GM19043 (cell line): ENCODE results near the gene GJA4.
"Not testable (repeated sequence)": the region's sequence is repeated elsewhere in the genome, so short reads cannot be mapped to it uniquely, and the experiment has no call there.

Experiments
- ATAC-seq: cut with Tn5 transposase; IDR thresholded peaks from one replicate; pipeline ENCODE4 v1.9.1; 2021; ENCODE audit warnings: low read depth; ENCODE audit not compliant: unreplicated experiment

Gene GJA4

DNA sequence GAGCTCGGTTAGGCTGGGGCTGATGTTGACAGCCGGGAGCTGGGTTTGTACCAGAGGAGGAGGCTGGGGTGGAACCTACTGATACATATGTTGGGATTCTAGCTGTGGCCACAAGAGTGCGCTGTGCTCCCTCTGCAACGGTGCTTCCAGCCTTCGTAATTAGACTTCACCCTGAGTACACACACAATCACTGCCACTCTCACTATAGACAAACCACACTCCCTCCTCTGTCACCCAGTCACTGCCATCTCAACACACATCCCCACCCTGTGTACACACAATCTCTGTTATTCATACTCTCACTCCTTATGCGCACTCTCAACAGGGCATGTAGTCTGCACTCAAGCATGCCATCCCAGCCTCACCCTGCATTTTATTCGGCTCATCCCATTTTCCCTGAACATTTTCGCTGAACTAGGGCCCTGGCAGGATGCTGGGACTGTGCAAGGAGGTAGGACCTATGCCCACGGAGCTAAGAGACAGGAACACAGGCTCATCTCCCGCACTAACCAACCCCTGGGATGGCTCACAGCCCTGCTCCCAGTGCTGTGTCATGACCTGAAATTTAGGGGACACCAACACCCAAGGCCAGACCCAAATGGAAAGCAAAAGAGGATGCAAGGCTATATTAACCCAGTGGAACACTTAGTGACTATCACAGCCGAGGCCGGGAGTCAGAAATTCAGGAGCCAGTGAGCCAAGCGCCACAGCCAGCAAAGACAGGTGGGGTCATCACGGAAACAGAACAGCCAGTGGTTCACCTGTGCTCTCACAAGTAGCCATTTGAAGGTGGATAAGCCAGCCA is 6.1 kb upstream of the GJA4 start:
- ATAC-seq, result no peak

DNA sequence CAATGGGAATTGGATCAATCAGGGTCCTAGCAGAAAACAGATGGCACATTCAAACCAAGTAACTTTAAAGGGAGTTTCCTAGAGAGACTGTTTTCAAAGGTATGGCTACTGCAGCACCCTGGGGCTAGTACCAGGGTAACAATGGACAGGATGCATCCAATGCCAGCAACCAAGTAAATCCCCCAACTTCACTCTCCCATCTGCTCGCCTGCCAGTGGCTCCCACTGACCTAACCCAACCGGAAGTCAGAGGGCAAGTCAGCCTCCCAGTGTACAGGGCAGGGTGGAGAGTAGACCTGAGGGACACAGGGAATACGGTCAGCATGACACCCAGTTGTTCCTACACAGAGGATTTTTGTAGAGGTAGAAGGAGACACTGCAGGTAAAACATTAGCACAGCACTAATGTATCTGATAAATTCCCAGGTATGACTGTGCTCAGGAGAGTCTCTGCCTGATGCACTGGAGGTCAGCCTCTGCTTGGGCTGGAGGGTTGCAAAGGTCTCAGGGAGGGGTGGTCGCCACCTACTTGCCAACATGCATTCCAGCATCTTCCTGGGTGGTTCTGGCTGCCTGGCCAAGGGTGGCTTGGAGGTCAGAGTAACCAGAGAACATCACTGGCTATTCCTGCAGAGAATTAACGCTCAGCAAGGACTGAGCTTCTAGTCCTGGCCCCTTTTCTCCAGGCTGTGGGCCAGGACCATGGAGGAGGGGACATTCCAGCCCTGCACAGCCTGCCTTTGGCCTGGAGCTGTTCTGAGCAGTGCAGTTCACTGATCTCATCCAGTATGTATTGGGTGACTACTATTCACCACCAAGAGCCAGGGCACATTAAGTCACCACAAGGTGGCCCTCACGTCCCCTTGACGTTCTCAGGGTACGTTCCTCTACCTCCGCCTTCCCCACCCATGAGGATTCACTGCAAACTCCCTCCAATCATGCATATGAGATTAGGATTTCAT is 5.1 kb upstream of the GJA4 start:
- ATAC-seq, result no peak

DNA sequence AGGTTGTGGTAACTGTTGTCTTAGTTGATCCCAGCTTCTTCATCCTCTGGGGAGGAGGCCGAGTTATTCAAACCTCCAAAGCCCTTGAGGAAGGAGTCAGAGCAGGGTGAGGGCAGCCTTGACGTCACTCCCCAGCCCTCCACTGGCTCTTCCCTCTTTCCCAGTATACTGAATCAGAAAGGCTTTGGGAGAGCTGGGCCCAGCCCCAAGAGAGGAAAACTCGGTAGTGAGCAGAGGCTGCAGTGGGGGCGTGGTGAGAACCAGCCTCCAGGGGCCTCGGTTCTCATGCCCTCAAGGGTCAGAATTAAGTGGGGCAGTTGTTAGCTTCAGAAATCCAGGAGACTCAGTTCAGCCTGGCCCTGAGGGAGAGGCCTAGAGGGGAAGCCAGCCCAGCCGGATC is 1.8 kb upstream of the GJA4 start:
- ATAC-seq, result no peak

DNA sequence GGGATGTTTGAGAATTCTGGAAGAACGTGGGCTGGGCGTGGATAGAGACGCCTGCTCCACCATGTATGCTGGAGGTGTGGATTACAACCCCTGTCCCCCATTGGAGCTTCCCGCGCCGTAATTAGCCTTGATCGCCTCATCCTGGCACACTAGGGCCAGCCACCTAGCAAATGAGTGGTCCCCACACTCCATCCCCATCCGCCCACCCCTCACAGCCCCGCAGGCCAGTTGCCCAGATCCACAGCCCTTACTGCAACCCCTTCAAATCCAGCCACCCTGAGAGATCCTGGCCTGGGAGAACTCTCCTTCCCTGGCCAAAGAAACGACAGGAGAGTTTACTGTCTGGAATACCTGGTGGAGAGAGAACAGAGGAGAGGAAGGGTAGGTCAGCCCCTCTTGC is 375 bp upstream of the GJA4 start:
- ATAC-seq, result no peak

DNA sequence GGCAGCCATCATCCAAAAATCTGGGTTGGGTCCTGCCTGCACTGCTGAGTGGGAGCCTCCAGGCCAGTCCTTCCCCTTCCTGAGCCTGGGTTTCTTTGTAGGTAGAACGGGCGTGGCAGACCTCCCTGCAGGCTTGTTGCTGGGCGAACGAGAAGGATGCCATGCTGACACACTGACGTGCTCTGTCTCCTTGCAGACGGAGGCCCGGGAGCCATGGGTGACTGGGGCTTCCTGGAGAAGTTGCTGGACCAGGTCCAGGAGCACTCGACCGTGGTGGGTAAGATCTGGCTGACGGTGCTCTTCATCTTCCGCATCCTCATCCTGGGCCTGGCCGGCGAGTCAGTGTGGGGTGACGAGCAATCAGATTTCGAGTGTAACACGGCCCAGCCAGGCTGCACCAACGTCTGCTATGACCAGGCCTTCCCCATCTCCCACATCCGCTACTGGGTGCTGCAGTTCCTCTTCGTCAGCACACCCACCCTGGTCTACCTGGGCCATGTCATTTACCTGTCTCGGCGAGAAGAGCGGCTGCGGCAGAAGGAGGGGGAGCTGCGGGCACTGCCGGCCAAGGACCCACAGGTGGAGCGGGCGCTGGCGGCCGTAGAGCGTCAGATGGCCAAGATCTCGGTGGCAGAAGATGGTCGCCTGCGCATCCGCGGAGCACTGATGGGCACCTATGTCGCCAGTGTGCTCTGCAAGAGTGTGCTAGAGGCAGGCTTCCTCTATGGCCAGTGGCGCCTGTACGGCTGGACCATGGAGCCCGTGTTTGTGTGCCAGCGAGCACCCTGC is 1.4 kb downstream of the GJA4 start:
- no peak for ATAC-seq

DNA sequence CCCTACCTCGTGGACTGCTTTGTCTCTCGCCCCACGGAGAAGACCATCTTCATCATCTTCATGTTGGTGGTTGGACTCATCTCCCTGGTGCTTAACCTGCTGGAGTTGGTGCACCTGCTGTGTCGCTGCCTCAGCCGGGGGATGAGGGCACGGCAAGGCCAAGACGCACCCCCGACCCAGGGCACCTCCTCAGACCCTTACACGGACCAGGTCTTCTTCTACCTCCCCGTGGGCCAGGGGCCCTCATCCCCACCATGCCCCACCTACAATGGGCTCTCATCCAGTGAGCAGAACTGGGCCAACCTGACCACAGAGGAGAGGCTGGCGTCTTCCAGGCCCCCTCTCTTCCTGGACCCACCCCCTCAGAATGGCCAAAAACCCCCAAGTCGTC is 2.0 kb downstream of the GJA4 start:
- no peak for ATAC-seq

DNA sequence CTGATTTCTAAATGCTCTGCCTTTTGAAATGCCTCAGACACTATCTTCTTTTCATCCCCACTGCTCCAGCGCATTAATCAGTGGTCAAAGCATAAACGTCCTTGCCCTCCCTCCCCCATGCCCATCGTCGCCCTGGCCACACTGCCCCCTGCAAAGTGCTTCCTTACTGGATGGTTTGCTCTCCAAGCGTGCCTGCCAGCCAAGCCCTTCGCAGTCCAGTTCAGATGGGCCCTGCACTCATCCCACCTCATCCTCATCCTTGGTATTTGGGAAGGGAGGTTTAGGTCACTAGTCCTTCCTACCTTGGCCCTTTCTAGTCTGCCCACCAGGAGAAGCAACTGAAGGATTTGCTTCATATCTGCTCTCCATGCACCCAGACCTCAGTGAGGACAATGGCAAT is 3.1 kb downstream of the GJA4 start:
- no peak for ATAC-seq

DNA sequence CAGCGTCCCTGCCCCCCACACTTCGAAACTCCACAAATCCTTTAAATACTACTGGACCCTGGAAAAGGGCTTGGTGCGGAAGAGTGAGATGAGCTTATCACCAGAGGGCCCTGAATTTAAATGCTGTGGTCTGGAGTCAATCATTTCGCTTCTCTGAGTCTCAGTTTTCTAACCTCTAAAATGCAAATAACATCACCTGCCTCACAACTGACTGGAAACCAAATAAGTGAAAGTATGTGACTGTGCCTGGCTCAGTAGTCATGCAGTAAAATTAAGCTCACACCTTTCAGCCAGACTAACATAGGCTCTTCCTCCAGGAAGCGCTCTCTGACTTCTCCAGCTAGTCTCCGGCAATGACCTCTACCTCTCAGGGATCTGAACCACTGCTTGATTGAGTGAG is 4.2 kb downstream of the GJA4 start:
- ATAC-seq, result no peak

DNA sequence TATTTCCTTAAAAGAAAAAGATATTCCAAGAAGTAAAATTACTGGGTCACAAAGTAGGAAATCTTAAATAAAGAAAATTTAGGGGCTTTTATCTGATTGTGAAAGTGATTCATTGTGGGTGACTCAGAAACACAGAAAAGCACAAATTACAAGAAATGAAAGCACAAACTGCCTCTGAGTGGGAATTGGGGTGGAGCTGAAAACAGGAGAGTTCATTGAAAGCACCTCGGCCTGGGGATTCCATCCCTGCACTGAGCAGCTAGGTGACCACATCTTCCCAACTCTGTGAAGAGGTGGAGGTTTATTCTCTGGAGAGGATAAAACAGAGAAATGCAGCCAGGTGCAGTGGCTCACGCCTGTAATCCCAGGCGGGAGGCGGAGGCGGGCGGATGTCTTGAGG is 7.4 kb downstream of the GJA4 start:
- no peak for ATAC-seq

DNA sequence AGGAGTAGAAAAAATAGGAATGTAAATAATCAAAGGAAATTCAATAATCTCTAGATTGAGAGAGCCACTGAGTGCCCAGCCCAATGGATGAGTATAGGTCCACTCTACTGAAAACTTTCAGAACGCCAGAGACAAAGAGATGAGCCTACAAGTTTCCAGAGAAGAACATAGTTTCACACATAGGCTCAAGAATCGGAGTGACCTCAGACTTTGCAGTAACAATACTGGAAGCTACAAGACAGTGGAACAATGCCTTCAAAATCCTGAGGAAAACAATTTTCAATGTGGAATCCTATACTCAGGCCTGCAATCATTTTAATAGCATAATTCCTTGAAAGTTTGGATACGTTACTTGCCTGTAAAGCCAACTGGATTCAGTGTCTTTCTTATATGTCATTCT is 11.0 kb downstream of the GJA4 start:
- ATAC-seq, result no peak

DNA sequence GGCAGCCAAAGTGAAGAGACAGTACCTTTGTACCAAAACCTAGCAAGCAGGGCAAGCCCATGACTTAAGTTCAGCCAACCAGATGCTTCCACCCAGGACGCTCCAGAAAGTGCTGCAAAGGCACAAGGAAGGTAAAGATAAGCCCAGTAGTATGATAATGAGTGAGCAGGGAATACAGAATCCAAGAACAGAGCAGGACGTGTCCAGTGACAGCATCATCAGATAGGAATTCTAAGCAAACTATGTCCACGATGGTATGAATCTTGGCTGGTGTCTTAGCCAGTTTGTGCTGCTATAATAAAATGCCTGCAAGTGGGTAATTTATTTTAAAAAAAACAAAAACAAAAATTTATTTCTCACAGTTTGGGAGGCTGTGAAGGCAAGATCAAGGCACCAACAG is 13.6 kb downstream of the GJA4 start:
- no peak for ATAC-seq

DNA sequence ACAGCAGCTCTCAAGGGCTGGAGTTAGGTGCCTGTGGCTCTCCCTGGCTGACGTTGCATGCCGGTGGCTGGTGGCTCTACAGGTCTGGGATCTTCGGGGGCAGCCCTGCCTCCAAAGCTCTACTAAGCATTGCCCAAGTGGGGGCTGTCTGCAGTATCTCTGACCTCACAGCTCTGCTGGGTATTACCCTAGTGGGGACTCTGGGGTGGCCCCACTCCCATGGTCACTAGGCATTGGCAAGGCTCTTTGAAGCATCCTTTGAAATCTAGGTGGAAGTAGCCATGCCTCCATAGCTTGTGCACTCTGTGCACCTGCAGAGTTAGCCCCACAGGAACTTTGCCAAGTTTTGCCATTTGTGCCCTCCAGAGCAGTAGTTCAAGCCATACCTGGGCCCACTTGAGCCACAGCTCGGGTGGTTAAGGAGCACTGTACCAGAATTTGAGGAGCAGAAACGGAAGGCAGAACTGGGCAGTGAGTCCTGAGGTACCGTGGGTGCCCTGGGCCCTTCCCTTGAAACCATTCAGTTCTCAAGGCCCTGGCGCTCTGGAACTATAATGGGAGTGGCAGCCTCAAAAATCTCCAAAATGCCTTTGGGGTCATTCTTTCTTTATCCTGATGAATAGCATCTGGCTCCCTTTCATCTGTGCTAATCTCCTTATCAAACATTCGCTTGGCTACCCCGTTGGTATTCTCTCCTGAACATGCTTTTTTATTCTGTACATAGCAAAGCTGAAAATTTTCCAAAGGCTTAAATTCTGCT is 15.4 kb downstream of the GJA4 start:
- ATAC-seq, result no peak

DNA sequence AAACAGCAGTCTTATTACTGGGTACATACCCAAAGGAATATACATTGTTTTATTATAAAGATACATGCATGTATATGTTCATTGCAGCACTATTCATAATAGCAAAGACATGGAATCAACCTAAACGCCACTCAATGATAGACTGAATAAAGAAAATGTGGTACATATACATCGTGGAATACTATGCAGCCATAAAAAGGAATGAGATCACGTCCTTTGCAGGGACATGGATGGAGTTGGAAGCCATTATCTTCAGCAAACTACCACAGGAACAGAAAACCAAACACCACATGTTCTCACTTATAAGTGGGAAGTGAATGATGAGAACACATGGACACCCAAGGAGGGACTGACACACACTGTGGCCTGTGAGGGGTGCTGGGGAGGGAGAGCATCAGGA is 18.0 kb downstream of the GJA4 start:
- ATAC-seq, result not testable (repeated sequence)

DNA sequence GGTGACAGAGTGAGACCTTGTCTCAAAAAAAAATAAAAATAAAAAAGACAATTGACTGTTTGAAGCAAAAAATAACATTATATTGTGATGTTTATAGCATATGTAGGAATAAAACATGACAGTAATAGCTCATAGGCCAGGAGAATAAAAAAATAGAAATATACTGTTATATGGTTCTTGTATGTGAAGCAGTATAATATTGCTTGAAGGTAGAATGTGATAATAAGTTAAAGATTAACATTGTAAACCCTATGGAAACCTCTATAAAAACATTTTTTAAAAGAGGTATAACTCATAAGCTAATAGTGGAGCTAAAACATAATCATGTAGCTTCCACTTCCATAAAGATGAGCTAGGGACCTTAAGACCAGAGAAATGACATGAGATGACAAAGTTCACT is 23.5 kb downstream of the GJA4 start:
- no peak for ATAC-seq

DNA sequence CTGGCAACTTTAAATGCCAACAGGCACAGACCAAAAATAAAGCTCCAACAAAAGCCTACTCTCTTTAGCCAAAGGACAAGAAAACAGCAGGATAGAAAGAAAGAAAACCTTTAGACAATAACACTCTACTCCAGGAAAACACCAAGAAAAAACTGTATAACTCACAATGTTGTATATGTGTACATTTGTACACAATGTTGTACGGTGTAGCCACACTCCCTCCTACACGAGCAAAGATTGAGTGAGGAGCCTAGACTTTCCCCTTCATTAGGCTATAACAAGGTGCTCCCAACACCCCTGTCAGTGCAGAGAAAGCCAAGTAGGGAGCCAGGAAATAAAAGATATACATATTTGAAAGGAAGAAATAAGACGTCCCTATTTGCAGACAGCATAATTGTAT is 24.0 kb downstream of the GJA4 start:
- no peak for ATAC-seq

DNA sequence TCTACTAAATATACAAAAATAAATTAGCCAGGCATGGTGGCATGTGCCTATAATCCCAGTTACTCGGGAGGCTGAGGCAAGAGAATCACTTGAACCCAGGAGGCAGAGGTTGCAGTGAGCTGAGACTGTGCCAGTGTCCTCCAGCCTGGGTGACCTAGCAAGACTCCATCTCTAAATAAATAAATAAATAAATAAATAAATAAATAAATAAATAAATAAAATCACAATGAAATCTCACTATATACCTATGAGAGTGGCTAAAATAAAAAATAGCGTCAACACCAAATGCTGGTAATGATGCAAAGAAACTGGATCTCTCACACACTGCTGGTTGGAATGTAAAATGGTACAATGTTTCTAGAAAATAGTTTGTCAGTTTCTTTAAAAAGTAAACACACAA is 26.1 kb downstream of the GJA4 start:
- not testable (repeated sequence) for ATAC-seq

DNA sequence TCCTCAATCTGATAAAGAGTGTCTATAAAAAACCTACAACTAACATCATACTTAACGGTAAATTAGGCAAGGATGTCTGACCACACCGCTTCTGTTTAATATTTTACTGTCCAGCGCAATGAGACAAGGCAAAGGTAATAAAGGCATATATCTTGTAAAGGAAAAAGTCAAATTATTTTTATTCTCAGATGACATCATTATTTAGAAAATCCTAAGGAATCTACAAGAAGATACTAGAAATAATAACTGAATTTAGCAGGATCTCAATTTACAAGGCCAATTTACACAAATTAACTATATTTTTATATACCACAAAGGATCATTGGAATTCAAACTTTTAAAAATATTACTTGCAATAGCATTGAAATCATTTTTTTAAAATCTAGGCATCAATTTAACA is 29.4 kb downstream of the GJA4 start:
- no peak for ATAC-seq

DNA sequence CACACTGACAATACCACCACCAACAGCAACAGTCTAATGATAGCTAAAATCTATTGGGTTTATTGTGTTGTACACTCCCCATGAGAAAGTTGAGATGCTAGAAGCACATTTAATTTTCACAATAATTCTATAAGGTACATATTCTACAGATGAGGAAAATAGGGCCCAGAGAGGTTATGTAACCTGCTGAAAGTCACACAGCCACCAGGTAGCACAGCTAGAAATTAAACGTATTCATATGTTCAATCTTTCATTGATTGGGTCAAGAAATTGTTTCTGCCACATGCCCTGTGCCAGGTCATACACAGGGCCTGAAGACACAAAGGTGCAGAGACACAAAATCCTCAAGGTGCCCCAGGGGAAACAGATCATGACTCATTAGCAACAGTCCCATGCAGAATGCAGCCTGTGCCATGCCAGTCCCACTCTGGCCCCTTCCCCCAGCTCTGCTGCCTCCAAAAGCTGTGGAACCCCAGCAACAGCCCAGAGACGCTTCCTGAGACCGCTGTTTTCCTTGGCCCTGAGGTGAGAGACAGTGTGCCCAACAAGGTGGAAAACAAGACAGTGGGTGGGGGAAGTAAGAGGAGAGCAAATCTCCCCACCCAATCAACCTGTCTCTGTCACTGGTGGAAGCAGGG is 32.1 kb downstream of the GJA4 start:
- no peak for ATAC-seq

DNA sequence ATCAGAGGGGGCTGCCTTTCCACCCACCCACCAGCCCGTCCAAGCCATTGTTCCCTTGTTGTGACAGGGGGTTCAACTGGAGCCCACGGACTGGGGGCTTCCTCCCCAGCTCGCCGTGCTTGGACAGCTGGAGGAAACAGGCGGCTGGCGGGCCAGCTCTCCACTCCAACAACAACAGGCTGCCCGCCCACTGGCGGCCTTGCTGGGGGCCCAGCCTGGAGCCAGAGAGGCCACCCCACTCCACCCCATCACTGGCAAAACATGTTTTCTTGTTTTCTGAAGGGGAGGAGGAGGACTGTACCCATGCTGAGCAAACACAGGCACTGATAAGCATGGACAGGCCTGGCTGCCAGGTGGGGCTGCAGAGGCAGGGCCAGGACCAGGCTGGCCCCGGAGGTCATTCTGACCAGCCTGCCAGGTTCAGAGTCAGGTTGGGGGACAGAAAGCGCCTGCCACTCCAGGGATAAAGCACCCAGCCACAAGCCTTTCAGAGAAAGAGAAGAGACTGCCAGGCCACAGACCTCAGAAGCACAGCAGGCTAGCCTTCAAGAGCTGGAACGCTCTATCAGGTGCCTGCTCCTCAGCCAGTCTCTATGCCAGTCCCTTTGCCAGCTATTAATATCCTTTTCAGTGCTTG is 32.8 kb downstream of the GJA4 start:
- ATAC-seq, result no peak
